IPS DF 4.7 (cell line): ENCODE data around the gene PSMD5.

Experiments used
- DNase-seq: peaks from one replicate; pipeline ENCODE4 v3.0.0-alpha.2; 2013; ENCODE audit warnings: low spot score; ENCODE audit errors: extremely low read depth

The PSMD5 gene

DNA sequence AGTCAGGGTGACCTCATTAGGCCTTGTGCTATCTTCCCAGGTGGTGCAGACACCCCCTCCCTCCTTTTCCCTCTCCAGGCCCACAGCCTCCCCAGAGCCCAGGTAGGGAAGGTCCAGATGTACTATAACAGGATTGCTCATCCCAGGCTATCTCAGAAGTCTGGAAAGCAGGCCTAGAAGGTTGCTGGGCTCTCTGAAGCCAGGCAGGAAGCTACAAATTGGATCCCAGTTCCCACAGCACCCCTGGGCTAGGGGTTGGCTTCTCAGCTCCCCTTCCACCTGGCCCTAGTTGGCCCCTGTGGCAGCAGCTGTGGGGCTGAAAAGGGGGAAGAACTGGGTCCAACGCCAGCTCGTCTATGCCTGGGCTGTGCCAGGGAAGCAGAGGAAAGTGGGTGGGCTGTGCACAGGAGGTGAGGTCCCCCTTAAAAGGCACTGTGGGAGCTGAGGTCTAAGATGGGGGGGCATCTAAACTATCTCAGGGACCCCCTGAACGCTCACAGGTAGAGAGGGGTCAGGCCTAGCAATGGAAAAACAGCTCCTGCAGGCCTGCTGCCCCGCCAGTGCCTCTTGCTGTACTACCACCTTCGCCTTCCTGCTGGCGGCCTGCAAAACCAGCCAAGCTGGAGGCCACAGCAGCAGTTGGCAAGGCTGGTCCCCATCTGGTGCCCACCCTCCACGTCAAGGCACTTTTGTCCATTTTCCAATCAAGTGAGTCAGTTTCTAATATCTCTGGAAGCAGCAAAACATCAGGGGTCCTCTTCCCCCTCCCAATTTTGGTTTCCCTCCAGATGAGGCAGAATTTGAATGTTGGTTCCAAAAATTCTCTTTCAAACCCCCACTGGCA lies 13.3 kb upstream of the PSMD5 start:
- DNase-seq, result no peak

DNA sequence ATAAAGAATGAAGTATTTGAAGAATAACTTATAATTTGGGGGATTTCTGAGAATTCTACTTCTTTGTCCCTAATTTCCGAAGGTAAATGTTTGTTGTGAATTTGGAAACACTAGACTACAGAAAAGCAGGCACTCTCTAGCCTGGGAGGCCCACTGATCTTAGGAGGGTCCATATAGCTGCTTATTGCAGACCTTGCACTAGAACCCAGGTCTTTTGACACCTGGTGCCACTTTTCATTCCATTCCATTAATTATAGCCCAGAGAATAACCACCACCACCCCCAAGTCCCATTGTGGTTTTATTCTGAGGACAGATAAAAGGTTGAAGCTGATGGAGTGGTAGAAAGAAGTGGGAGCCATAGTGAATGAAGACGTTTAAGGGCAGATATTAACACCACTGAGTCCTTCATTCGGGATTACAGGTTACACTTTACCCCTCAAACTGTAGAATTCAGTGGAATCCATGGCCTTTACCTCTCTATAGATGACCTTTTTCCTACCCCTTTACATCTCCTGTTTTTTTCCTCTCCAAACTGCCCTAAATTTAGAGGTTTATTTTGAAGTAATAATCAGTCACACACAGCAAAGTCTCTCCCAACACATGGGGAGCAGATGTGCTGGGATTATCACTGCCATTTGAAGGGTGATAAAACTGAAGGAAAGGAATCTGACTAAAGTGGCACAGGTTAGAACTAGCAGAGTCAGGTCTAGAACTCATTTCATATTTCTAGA lies 12.0 kb upstream of the PSMD5 start:
- DNase-seq, result no peak

DNA sequence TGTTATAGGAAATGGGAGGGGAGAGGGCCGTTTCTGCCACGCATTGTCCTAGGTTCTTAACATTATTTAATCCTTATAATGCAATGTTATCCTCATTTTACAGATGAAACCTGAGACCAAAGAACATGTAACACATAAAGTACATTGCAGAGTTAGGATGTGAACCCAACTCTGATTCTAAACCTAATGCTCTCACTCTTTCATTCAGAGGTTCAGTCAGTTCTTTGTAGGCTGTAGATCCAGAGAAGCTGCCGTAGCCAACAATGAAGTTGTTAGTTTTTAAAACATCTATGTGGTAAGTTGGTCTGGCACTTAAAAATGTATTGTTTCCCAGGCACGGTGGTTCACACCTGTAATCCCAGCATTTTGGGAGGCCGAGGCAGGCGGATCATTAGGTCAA lies 10.5 kb upstream of the PSMD5 start:
- DNase-seq, result no peak

DNA sequence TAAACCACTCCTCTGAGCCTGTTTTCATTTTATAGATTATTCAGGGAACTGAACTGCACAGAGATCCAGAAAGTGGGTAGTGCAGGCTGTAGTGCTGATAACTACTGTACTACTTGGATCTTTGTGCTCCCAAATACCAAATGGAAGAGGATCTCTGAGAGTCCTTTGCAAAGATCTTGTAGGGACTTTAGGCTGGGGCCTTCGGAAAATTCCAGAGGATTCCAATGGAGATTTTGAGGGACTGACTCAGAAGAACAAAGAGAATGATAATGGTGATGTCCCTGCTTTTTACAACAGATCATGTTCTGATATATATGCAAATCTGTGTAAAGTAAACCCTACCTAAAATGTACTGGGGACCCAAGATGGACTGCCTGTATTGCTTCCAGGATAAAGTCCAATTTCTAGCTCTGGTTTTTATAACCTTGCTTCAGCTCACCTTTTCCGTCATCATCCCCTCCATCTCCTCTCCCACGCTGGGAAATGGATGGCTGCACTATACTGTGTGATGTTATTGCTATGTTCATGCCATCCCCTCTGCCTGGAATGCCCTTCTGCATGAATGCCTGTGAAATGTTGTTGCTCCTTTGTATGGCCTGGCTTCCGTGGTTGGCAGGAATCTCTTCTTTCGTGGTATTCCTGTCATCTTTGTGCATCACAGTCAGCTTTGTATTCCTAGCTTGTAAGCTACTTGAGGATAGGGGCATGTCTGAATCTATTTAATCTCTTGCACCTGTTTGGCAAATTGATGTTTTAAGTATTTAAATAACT lies 9.7 kb upstream of the PSMD5 start:
- no peak for DNase-seq

DNA sequence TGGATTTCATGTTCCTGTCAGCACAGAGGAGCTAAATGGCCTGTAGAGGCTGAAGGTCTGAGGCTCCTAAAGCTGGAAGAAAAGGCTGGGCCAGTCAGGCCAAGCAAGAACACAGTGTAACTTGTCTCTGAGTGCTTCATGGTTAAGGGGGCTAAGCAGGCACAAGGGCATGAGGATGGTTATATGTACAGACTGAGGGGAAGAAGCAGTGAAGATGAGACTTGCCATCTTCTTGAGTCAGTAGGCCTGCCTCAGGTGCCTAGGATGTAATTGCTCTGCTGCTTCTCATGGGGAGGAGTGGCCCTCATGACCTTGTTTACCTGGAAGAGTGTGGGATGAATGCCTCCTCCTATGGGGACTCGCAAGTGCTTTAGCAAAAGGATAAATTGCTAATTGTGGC lies 8.7 kb upstream of the PSMD5 start:
- DNase-seq, result no peak

DNA sequence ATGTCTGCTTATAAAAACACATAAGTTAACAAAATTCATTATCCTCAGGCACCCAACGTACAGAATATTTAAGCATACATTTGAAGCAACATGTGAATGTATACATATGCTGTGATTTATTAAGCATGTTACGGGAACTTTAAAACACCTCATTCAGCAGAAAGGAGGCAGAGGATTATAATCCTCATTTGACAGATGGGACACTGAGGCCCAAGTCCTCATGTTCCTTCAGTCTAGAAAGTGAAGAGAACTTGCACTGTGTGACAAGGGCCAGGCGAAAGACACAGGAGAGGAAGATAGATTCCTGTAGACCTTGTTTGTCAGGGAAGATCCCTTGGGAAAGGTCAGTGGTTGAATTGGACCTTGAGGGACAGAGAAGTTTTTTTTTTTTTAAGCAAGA lies 7.6 kb upstream of the PSMD5 start:
- DNase-seq, result no peak

DNA sequence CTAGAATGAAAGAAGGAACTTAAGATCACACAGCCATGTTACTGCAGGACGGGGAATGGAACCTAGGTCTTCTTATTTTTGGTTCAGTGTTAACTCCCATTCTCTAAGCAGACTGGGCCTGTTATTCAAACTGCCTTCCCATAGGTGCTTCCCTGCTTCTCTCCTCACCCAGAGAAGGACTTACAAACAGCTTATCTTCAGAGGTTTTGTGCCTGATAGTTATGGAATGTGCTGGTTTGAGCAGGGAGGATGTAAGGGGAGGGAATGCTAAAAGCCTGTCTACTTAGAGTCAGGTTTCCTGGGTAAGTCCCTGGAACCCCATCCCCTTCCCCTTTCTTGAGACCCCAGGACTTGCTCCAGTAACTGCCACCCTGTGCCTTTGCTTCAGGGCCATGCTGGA lies 4.2 kb upstream of the PSMD5 start:
- no peak for DNase-seq

DNA sequence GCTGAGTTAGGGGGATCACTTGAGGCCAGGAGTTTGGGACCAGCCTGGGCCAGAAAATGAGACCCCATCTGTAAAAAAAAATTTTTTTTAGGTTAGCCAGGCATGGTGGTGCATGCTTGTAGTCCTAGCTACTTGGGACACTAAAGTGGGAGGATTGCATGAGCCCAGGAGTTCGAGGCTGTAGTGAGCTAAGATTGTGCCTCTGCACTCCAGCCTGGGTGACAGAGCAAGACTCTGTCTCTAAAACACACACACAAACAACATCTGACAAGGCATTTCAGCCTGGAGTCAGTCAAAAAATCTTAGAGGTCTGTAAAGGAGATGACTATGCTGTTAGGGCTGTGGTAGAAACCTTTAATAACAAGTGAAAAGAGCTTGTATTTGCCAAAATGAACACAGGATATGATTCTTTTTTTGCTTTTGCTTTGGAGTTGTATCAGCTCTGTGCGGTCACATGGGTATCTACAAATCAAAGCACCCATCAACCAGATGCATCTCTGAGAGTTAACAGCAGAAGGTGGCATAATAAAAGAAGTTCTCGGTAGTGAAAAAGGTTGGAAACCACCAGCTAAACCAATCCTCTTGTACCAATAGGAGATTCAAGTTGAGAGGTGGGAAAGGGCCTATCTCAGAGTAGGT lies 3.6 kb upstream of the PSMD5 start:
- no peak for DNase-seq

DNA sequence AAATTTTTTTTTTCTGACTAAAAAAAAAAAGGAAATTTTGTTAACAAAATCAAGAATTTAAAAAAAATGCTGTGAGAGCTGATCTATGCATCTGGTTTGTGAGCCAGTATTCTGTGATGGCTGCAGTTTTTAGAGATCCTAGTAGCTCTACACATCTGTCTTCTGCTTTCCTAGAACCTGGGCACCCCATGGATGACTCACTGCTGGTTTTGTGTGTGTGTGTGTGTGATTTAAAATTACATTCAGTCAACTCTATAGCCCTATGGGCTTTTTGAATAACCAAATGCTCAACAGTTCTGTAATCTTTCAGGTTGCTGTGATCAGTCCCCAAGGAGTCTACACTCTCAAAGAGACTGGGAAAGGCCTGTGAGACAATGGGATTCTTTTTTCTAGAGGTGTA lies 2.5 kb upstream of the PSMD5 start:
- DNase-seq, result no peak

DNA sequence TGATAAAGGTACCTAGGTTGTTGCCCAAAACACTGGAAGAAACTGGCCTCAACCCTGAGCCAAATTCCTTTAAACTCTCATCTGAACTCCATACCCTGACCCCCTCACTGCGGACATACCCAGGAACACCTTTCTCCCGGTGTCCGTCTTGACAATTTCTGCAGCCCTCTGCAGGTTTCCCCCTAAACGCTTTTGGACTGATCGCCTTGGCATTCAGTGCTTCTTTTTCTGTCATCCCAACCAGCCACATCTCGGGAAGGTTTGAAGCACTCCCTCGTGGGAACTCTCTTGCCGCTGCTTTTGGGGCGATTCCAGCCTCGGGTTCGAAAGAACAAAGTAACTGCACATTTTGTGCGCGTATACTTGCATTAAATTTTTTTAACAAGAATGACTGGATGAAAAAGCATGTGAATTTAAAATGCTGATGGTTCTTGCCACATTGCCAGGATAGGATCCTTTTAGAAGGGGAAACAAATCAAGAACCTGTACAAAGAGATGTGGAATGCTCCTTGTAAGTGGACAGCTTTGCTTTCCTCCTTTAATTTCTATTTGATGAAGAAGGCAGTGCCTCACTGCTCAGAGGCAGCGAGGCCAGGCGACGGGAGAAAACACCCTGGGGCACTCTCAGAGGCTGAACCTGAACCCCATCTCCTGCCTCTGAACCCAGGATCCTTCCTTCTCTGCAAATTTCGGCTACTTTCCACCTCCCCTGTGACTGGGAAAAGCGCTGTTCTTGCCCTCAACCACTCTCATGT lies 615 bp downstream of the PSMD5 start:
- DNase-seq, result no peak

DNA sequence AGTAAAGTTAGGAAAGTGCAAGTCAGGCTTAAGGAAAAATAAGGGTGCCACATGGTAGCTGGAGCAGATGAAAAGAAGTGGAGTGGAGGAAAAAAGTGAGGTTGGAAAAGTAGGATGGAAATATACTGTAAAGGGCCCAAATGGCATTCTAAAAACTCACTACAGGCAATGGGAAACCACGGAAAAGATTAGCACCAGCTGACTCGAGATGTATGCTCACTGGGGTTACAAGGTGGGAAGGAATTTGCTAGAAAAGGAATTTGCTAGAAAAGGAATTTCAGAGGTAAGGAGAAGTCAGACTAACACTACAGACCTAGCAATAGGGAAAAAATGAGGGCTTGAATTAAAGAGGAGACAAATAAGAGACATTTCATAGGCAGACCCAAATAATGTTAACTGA lies 3.6 kb downstream of the PSMD5 start:
- no peak for DNase-seq

DNA sequence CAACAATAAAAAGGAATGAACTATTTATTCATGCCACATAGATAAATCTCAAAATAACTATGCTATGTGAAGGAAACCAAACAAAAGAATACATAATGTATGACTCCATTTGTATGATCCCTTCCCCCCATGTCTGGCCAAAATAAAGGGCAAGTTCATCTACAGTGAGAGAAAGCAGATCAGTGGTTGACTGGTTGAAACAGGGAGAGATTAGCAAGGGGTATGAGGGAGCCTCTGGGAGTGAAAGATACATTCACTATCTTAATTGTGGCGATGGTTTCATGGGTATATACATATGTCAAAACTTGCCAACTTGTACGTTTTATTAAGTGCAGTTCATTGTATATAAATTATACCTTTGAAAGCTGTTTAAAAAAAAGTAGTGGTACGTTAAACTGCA lies 4.8 kb downstream of the PSMD5 start:
- no peak for DNase-seq

DNA sequence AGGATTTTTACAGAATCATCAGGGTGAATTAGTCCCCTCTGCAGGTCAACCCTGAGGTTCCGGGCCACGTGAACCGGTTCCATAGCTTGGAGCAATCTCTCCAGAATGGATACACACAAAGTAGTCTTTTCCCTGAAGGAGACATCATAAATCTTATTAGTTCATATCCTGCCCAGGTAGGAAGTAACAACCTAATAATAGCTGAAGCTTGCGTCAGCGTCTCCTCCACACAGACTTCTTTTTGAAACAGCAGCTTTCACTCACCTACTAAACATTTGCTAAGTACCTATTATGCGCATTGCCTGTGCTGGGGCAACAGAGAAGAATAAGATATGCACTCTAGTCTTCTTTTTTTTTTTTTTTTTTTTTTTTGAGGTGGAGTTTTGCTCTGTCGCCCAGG lies 9.4 kb downstream of the PSMD5 start:
- DNase-seq, result no peak

DNA sequence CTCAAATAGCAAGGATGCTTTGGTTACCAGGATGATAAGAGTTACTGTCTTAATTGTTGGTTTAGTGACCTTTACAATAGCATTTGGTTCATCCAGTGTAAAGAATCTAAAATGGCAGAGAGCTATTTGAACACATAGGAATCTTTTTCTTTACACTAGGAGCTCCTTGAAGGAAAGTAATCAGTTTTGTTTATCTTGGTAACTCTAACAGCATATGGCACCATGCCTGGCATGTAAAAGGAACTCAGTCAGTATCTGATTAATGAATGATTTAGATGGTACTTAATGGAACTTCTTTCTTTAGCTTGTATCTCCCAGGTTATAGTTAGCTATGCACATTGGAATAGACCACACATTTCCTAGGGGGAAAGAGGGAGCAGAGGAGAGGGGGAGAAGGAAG lies 9.9 kb downstream of the PSMD5 start:
- DNase-seq, result no peak

DNA sequence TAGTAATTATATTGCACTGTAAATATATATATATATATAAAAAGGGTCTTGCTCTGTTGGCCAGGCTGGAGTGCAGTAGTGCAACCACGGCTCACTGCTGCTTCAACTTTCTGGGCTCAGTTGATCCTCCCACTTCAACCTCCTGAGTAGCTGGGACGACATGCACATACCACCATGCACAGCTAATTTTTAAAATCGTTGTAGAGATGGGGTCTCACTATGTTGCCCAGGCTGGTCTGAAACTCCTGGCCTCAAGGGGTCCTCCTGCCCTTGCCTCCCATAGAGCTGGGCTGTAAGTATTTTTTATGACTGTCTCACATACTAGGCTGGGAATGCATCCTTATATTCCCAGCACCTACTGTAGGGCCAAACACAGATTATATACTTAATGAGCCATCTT lies 11.9 kb downstream of the PSMD5 start:
- no peak for DNase-seq

DNA sequence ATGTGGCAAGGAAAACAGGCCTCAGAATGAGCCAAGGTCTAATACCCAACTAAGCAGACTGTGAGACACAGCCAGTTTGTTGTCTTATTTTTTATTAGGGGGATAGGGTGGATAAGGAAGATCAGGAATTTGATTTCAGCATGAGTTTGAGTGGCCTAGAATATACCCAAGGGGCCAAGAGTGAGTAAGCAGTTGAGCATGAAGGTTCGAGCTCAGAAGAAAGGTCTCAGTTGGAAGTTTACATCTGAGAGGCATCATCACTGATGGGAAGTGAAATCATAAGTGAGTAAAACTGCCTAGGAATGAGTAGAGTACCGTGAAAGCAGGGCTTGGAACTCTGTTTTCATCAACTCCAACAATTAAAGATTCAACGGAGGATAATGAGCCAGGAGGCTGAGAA lies 12.6 kb downstream of the PSMD5 start:
- no peak for DNase-seq

DNA sequence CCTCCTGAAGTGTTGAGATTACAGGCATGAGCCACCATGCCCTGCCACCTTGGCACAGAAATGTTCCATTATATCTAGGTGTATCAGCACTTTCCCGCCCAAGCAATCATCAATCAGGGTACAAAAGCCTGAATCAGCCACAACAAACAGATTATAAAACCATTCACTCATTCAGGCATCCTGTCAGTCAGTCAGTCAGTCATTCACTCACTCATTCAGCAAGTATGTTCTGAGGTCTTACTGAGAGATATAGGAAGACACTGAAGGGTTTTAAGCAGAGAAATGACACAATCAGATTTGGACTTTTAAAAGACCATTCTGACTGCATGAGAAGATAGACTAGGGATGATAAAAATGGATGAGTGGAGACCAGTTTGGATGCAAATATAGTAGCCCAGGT lies 13.1 kb downstream of the PSMD5 start:
- no peak for DNase-seq

DNA sequence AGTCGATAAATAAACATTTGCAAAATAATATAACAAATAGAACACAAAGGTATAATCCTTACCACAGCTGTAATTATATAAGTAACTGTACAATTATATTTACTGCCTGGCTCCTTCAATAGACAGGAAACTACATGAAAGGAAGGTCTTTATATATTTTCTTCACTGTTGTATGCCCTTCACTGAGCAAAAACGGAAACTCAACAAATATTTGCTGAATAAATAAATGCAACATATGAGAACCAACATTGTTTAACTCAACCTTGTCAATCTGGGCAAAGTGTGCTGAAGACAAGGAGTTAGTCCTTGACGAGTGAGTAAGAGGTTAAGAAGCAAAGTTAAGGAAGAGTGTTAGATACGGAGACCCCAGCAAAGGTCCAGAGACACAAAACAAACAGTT lies 22.6 kb downstream of the PSMD5 start:
- no peak for DNase-seq

DNA sequence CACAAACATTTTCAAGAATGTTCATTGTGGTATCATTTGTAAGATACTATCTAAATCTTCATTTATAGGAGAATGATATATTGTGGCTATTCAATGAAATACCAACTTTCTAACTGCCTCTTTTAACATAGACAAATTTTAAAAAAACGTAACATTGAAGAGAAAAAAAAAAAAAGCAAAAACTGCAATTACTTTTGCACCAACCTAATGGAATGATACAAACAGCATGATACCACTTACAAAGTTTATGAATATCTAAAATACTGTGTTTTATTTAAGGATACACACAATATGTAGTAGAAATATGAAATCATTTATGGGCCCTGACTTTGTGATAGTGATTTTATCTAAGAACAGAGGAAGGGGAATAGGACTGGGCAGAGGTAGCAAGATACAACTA lies 24.1 kb downstream of the PSMD5 start:
- DNase-seq, result no peak

DNA sequence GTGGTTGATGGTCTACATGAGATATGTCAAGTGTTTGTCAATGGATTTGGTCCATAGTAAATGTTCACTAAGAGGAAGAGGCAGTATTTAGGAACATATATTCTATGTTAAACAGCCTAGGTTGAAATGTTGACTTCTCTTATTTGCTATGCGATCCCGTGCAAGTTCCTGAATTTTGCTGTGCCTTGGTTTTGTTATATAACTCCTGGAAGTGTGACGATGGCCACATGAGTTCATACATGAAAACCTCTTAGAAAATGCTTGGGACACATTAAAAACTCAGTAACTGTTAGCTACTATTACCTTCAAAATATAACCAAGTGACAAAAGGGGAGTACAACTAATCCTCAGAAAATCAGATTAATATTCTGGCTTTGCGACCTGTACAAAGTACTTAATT lies 27.6 kb downstream of the PSMD5 start:
- DNase-seq, result no peak

DNA sequence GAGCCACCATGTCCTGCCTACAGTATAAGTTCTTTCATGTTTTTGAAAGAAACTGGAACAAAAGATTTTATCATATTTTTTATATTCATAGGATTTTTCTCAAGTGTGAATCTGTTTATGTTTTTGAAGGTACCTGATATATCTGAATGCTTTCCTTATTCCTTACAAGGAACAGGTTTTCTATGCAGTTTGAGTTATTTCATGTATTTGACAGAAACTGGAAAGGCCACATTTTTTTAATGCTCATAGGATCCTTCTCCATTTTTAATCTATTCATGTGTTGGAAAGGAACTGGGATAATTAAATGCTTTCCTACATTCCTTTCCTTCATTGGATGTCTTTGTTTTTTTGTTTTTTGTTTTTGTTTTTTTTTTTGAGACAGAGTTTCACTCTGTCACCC lies 33.8 kb downstream of the PSMD5 start:
- DNase-seq, result no peak
